ENCODE measurements around the gene TSC1. TPM values are rescaled to one million over a fixed set of nuclear protein-coding genes. Genes with fewer than 3 reads are reported as not detected.

TSC1 gene
- total and polyA plus RNA-seq, 10 of the 15 experiments (the other 5 are each of a cell fraction or from before 2014, with no cell fraction given) = 4.0 to 48.0 (median 14.9) TPM

DNA sequence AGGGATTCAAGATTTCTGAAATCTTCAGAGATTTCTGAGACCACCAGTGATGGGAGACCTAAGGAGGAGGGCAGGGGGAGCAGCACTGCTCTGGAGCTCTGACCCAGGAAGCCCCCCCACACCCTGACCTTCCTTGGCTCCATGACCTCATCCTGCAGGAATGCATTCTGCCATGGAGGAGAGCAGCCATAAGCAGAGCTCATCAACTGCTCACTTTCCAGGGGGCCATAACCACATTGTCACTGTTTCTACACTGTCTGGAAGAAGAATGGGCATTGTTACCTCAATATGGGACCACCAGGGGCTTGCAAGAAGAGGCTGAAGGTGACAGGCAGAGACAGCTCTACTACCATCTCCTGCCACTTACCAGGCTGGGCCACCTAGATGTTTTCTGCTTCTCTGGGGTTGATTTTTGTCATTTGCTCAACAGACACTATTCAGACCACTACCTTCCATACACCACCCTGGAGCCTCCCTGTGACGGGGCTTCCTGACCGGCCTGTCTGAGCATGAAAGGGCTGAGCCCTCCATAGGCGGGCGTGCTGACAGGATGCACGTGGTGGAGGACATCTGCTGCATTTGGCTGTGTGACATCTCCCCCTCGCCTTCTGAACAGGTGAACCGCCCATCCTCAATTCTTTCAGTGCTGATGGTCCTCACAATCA is 2.3 kb upstream of the TSC1 start (continued):
- no peak for TF ChIP-seq ZBTB11 (CRISPR knock-in tag; IDR thresholded peaks at IDR 0.05)

- Histone ChIP-seq H2AFZ (ENCODE audit: control insufficient read depth, low read depth, low read length) (no peak overlapping the region), H3K4me3 (no peak overlapping the region), H3K79me2 (ENCODE audit: control insufficient read depth, insufficient read depth, low read length) (peaks cover 20% of the 10 kb centered on the region), H3K4me1 (ENCODE audit: control insufficient read depth, insufficient read depth, low read length) (peaks cover 14% of the 10 kb centered on the region), H3K4me2 (ENCODE audit: control insufficient read depth, insufficient read depth) (no peak overlapping the region), H4K20me1 (ENCODE audit: control insufficient read depth, insufficient read depth) (no peaks in the 10 kb centered on the region), H3K27me3 (replicated peaks in 1 of 2; ENCODE audit: control insufficient read depth in 2 of 2, insufficient read depth in 2 of 2, low read length in 1 of 2) (no peaks in the 10 kb centered on the region), H3K36me3 (ENCODE audit: control insufficient read depth in 2 of 2, insufficient read depth in 2 of 2, low read length in 1 of 2) (no peaks in the 10 kb centered on the region), H3K9ac (ENCODE audit: control insufficient read depth, insufficient read depth, low read length) (no peak overlapping the region), H3K9me3 (replicated peaks; ENCODE audit: control insufficient read depth, insufficient read depth, low read length) (no peaks in the 10 kb centered on the region), H3K27ac (ENCODE audit: control insufficient read depth, insufficient read depth) (no peak overlapping the region)
- TF ChIP-seq RELB (IDR thresholded peaks at IDR 0.05; ENCODE audit: low read depth) = no peak
- no peak for TF ChIP-seq NR2C1 (IDR thresholded peaks at IDR 0.05)
- no peak for TF ChIP-seq BHLHE40 (IDR thresholded peaks at IDR 0.05; ENCODE audit: borderline replicate concordance in 1 of 2, low read depth in 2 of 2, low read length in 1 of 2)
- no peak for TF ChIP-seq ZBED1 (IDR thresholded peaks at IDR 0.05; ENCODE audit: borderline replicate concordance)
- TF ChIP-seq MTA2 (IDR thresholded peaks at IDR 0.05; ENCODE audit: low read depth) = no peak
- TF ChIP-seq MAX (IDR thresholded peaks at IDR 0.05; ENCODE audit: low read depth, low read length) = no peak
- no peak for TF ChIP-seq YY1 (IDR thresholded peaks at IDR 0.05; ENCODE audit: low read depth, low read length)
- no peak for TF ChIP-seq RUNX3 (IDR thresholded peaks at IDR 0.05; ENCODE audit: low read length)
- TF ChIP-seq BRCA1 (IDR thresholded peaks at IDR 0.05; ENCODE audit: low read depth, low read length) = no peak
- no peak for DNase-seq (ENCODE audit: low read depth, low spot score)
- in situ Hi-C loops (cut with MboI) = no loop called here
- no TSS peak for BruUV-seq (replicated peaks)
- intact Hi-C loops (cut with micrococcal nuclease; ENCODE audit: unreplicated experiment) = no loop called here
- RAD21 ChIA-PET (ENCODE audit: unreplicated experiment) = no interaction called here
- FAIRE-seq = no peak
- POLR2A ChIA-PET = no interaction called here
- SMC1A ChIA-PET (ENCODE audit: uncharacterized antibody, unreplicated experiment) = interaction anchor here (0.5 kb wide), 1 partner anchor 198 kb away, joined by 3 read pairs; no protein-coding TSS in a partner anchor
- WGBS (ENCODE audit: insufficient coverage, insufficient replicate concordance, low lambda C conversion rate, missing lambda C conversion rate) = 0% methylated on average over 3 of the region's 3 CpGs
- CTCF ChIA-PET = interaction anchor here (0.6 kb wide), 1 partner anchor 27 kb away, joined by 3 read pairs; no protein-coding TSS in a partner anchor
- no peak for ATAC-seq
Measured at GRCh38 chr9:132946211-132946610, 1.8 kb upstream of the TSC1 start.
